K562 (cell line): ENCODE results near the gene DNAJB14. TPM values are rescaled to one million over a fixed set of nuclear protein-coding genes. Genes with fewer than 3 reads are reported as not detected.

Experiments
- BCL6 ChIP-seq: fragments of 250-450 bp; sonication (Bioruptor Pico); IDR thresholded peaks from 2 replicates; pipeline ENCODE4 v1.4.0; 2020
- CBFA2T2 ChIP-seq: fragments of 450-650 bp; conservative IDR thresholded peaks from 2 replicates; pipeline ENCODE4 v1.6.1; 2017; ENCODE audit warnings: mild to moderate bottlenecking
- CHD2 ChIP-seq: IDR thresholded peaks from 2 replicates; pipeline ENCODE4 v1.6.1; 2011; ENCODE audit warnings: low read depth, low read length
- IRF2 ChIP-seq: sonication (generic); formaldehyde crosslinking; IDR thresholded peaks from 2 replicates; pipeline ENCODE4 v1.8.1; 2022; ENCODE audit warnings: mild to moderate bottlenecking, missing genetic modification reagents
- MCM5 ChIP-seq: fragments of 450-650 bp; IDR thresholded peaks from 2 replicates; pipeline ENCODE4 v1.6.1; 2016; ENCODE audit warnings: low read depth
- MTA1 ChIP-seq: fragments of 450-650 bp; IDR thresholded peaks from 2 replicates; pipeline ENCODE4 v1.6.1; 2017; ENCODE audit warnings: borderline replicate concordance
- NFIX ChIP-seq: fragments of 250-450 bp; sonication (Bioruptor Pico); IDR thresholded peaks from 2 replicates; pipeline ENCODE4 v1.4.0; 2020; ENCODE audit warnings: low read depth, mild to moderate bottlenecking, moderate library complexity
- PCBP2 ChIP-seq: fragments of 200-400 bp; formaldehyde crosslinking; IDR thresholded peaks from 2 replicates; pipeline ENCODE4 v1.6.1; 2018; ENCODE audit warnings: low read length, low read depth, mild to moderate bottlenecking, moderate library complexity; ENCODE audit not compliant: poor library complexity, severe bottlenecking
- PTRF ChIP-seq: fragments of 450-650 bp; IDR thresholded peaks from 2 replicates; pipeline ENCODE4 v1.6.1; 2016; ENCODE audit warnings: mild to moderate bottlenecking, missing genetic modification characterization, missing compliant biosample characterization
- RBFOX2 ChIP-seq: fragments of 200-400 bp; formaldehyde crosslinking; IDR thresholded peaks from 2 replicates; pipeline ENCODE4 v1.6.1; 2017; ENCODE audit warnings: low read depth, mild to moderate bottlenecking, low read length, moderate library complexity
- RCOR1 ChIP-seq, 2 experiments: IDR thresholded peaks; 2 replicates each; pipeline ENCODE4 v1.6.1; 2012; ENCODE audit warnings: low read depth in 2 of 2, low read length in 2 of 2, borderline replicate concordance in 1 of 2, improper control_type of control experiment in 1 of 2
- SOX6 ChIP-seq: fragments of 450-650 bp; IDR thresholded peaks from 2 replicates; pipeline ENCODE4 v1.6.1; 2014; ENCODE audit warnings: mild to moderate bottlenecking
- THRB ChIP-seq: fragments of 450-650 bp; formaldehyde crosslinking; conservative IDR thresholded peaks from 2 replicates; pipeline ENCODE4 v1.4.0; 2022; ENCODE audit warnings: mild to moderate bottlenecking, missing genetic modification characterization
- ZBTB12 ChIP-seq: fragments of 250-450 bp; sonication (Bioruptor Pico); IDR thresholded peaks from 2 replicates; pipeline ENCODE4 v1.4.0; 2020
- ZNF121 ChIP-seq: sonication (generic); formaldehyde crosslinking; conservative IDR thresholded peaks from 2 replicates; pipeline ENCODE4 v1.8.0; 2022; ENCODE audit warnings: missing genetic modification reagents
- ZNF184 ChIP-seq: sonication (generic); formaldehyde crosslinking; IDR thresholded peaks from 2 replicates; pipeline ENCODE4 v1.5.0; 2020; ENCODE audit warnings: missing genetic modification reagents
- ZNF224 ChIP-seq: sonication (generic); formaldehyde crosslinking; IDR thresholded peaks from 2 replicates; pipeline ENCODE4 v1.8.0; 2022; ENCODE audit warnings: mild to moderate bottlenecking, missing genetic modification reagents
- ZNF280B ChIP-seq: fragments of 250-450 bp; sonication (Bioruptor Pico); IDR thresholded peaks from 2 replicates; pipeline ENCODE4 v1.5.1; 2021; ENCODE audit warnings: mild to moderate bottlenecking
- ZNF449 ChIP-seq: fragments of 250-450 bp; sonication (Bioruptor Pico); IDR thresholded peaks from 2 replicates; pipeline ENCODE4 v1.8.0; 2022; ENCODE audit warnings: moderate library complexity, mild to moderate bottlenecking, inconsistent platforms
- ZNF511 ChIP-seq: sonication (generic); formaldehyde crosslinking; IDR thresholded peaks from 2 replicates; pipeline ENCODE4 v1.8.0; 2022; ENCODE audit warnings: mild to moderate bottlenecking, missing genetic modification reagents
- polyA plus RNA-seq, 8 experiments: library from polyadenylated mRNA; depleted of rRNA in 4 of 8; stranded (reverse) in 5 of 8; unstranded in 3 of 8; fragments of >200 nt; fragmentation: Nextera tagmentation in 2 of 8; fragmentation: Illumina TruSeq in 1 of 8; extraction: Ambion mirVana in 2 of 8; extraction: Trizol in 1 of 8; gene quantifications; 2 replicates each; pipeline versions ENCODE4 v1.2.1 to v1.2.3, GENCODE V29; 2011 to 2014; ENCODE audit warnings: inconsistent platforms in 1 of 8, missing spikeins in 1 of 8
- total RNA-seq, 7 experiments: library from RNA; depleted of rRNA in 6 of 7; stranded (reverse); fragments of >200 nt in 6 of 7; fragmentation: Illumina TruSeq in 2 of 7; extraction: Trizol in 2 of 7; gene quantifications; 2 replicates each; pipeline versions ENCODE4 v1.2.1 to v1.2.3, GENCODE V29; 2011 to 2021; ENCODE audit warnings: low replicate concordance in 1 of 7

The DNAJB14 gene
- total and polyA plus RNA-seq, 9 of the 15 experiments (the other 6 are each of a cell fraction or from before 2014, with no cell fraction given), result 5.5 to 28.0 (median 12.7) TPM

GRCh38 chr4:99949034-99949998 lies 2.9 kb upstream of the DNAJB14 start (continued):
- TF ChIP-seq ZNF121 (CRISPR knock-in tag), result no peak
- no peak for TF ChIP-seq SOX6
- TF ChIP-seq NFIX (CRISPR knock-in tag), result no peak
- no peak for TF ChIP-seq BCL6 (CRISPR knock-in tag)
- TF ChIP-seq ZNF280B (CRISPR knock-in tag), result no peak
- no peak for TF ChIP-seq ZNF184 (CRISPR knock-in tag)
- no peak for TF ChIP-seq ZBTB12
- no peak for TF ChIP-seq PTRF (tag)
- no peak for TF ChIP-seq ZNF449 (CRISPR knock-in tag)
- peak; percentile 41; the same call in 1 of the 2 replicates for TF ChIP-seq MTA1
- no peak for TF ChIP-seq IRF2 (CRISPR knock-in tag)
- TF ChIP-seq CBFA2T2, result no peak
- no peak for TF ChIP-seq MCM5
- 0 out of 2 replicates have a peak, but pooled peaks have one; percentile 70 for TF ChIP-seq ZNF511
- TF ChIP-seq CHD2, result peak; percentile 39
- no peak for TF ChIP-seq PCBP2
- TF ChIP-seq RBFOX2, result peak; percentile 96
- peak in 1 of 2 experiments; percentile 86; a peak in 1 of 4 replicates for TF ChIP-seq RCOR1 (IDR thresholded peaks at IDR 0.05; ENCODE audit: borderline replicate concordance in 1 of 2, low read depth in 2 of 2, low read length in 2 of 2)
- TF ChIP-seq ZNF224 (CRISPR knock-in tag), result no peak
- TF ChIP-seq THRB (CRISPR knock-in tag), result no peak
